DMS114 treated with DMSO at 0.1 percent for 48 hours (cell line): ENCODE measurements around the gene LRRC46.

Experiments used
- DNase-seq: peaks from one replicate; lab custom pipeline; 2025; ENCODE audit not compliant: unreplicated experiment; lab: John Stamatoyannopoulos, UW

LRRC46 gene

GRCh38 chr17:47875011-47875985, 43.8 kb downstream of the LRRC46 start:
- DNase-seq: no peak

GRCh38 chr17:47877368-47878034, 46.0 kb downstream of the LRRC46 start:
- DNase-seq: no peak

DNA sequence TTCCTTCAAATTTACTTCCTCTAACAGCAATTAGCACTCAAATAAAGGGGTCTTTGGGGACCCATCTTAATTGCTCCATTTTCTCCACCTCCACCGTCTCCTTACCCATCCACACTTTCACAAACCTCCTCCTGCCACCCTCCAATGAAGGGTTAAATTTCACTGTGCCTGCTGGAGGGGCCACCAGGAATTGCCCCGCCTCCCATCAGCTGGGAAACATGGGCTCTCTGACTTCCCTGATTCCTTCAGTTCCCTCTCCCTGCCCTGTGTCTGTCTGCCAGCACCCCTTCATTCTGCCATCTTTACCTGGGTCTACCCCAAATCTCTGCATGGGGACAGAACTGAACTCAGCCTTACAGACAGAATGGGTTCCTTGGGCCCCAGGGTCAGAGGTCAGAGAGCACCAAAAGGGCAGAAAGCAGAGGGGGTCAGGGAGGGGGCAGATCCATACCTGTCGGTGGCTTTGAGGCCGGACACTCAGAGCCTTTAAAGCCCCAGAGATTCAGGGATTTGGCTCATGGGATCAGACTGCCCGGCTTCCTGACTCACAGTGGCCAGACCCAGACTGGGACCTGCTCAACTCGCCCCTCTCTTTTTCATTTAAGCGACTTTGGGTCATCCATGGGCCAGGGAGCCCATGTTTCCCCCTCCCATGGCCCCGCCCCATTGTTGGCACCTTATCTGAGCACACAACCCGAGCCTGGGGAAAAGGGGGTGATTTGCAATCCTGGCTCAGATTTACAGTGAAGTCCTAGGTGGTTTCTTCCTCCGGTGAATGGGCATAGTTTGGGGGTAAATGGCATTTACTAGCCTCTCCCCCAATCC, 46.9 kb downstream of the LRRC46 start:
- DNase-seq: no peak

GRCh38 chr17:47879028-47879585, 47.6 kb downstream of the LRRC46 start:
- DNase-seq: no peak

- DNase-seq: no peak
These were observed 48.4 kb downstream of the LRRC46 start for GRCh38 chr17:47879776-47880454.

DNA sequence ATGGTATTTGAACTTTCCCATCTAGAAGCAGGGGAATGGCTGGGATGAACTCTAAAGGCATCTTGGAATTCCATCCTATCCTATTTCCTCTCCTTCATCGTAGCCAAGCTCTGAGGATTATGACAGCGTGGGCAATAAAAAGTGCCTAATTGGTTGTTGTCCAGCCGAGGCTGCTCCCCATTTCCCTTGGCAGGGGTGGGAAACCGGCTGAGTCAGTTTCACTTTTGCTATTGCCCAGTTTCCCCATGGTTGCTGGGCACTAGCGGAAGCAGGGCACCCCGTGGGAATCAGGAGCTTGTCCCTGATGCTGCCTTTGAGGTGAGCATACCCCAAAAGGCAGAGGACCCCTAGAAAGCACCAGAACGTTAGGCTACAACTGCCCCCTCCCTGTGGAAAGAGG, 50.8 kb downstream of the LRRC46 start:
- DNase-seq: no peak

DNA sequence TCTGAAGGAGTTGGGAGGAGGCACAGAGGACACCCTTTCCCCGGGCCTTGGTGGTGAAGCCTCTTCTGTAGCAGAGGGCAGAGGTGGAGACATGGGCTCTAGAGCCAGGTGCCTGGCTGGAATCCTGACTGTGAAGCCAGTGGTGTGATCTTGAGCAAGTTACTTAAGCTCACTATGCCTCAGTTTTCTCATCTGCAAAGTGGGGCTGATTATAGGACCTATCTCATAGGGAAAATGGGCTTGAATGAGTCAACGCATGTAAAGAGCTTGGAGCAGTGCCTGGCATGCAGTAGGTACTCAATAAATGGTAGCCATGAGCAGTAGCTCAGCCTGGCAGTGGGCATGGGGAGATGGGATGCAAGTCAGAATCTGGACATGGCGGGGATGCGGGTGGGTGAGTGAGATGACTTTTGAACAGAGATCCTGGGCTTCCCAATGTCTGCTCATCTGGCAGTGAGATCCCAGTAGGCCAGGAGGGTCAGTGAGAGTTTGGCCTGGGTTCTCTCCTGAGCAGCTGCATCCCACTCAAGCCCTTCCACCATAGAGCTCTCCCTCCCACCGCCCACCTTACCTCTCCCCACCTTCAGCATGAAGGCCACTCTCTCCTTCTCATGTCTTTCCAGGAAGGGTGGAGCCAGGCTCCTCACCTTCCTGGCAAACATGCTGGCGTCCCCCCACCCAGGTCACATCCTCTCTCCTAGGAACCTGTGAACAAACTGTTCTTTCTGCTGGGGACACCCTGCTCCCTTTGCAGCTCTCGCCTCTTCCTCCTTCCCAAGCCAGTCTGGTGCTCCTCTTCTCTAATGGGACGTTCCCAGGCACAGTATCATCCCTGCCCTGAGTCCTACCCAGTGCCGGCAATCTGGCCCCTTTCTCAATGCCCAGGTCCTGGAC, 51.5 kb downstream of the LRRC46 start:
- no peak for DNase-seq

DNA sequence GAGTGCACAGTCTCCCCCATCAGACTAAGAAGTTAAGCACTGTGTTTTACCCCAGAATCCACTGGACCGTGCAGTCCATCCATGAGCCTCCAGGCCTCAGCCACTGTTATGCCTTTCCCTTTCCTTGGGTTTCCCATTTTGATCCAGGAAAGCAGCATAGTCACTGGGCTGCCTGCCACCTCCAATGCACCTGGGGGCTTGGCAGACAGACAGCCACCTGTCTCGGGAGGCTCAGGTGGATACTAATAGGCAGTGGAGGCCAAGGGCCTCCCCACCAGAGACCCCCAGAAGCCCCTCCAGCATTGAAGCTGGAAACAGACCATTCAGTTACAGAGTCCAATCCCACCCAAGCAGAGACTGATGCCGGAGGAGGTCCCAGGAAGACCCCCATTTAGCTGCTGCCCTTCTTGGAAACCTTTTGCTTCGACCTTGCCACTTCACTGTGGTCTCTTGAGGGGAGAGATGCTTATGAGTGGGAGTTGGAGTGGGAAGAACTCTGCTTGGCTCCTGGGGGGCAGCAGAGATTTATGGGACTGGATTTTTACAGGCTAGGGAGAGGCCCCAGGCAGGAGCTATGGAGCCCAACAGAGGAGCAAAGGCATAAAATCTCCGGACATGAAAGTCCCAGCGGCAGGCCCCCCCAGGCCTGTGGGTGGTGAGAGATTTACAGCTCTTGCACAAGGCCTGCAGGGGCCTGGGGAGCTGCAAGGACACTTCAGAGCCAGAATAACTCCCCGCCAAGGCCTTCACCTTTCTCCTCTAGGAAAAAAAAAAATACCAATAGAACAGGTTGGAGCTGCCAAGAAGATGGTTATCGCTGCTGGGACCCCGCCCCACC, 52.3 kb downstream of the LRRC46 start:
- no peak for DNase-seq

DNA sequence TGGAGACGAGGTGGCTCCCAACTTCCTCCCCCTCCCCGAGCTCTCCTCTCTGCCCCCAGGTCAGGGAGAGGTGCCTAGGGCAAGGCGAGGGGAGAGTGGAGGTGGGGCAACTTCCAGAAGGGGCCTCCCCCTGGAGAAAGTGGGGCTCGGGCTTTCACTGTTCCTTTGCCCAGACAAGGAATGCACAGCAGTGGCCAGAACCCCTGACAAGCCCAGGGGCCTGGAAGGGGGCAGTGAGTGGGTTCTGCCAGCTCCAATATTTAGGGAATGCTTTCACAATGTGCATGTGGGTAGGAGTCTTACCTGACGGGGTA, 52.9 kb downstream of the LRRC46 start:
- no peak for DNase-seq

- DNase-seq: no peak
These were observed 53.6 kb downstream of the LRRC46 start for GRCh38 chr17:47884905-47885730.
